H1 (cell line): ENCODE measurements around the gene MRPL36. TPM values are rescaled to one million over a fixed set of nuclear protein-coding genes. Genes with fewer than 3 reads are reported as not detected.

Experiments used
- EZH2 ChIP-seq: fragments of 200-600 bp; sonication (generic); IDR thresholded peaks from 2 replicates; pipeline ENCODE4 v1.7.1; 2012; ENCODE audit warnings: low read depth, mild to moderate bottlenecking, moderate library complexity, low read length, inconsistent platforms; ENCODE audit not compliant: severe bottlenecking
- GTF2F1 ChIP-seq: IDR thresholded peaks from 2 replicates; pipeline ENCODE4 v1.6.1; 2012; ENCODE audit warnings: low read depth, low read length, improper control_type of control experiment, borderline replicate concordance
- PHF8 ChIP-seq: fragments of 200-600 bp; sonication (generic); conservative IDR thresholded peaks from 2 replicates; pipeline ENCODE4 v1.7.1; 2012; ENCODE audit warnings: low read depth, mild to moderate bottlenecking, inconsistent platforms, low read length, moderate library complexity
- RNF2 ChIP-seq: fragments of 200-900, 300-1000 bp; sonication (generic); IDR thresholded peaks from 2 replicates; pipeline ENCODE4 v1.7.1; 2016; ENCODE audit warnings: borderline replicate concordance, low read depth, mild to moderate bottlenecking, antibody characterized with exemption, low read length; ENCODE audit not compliant: poor library complexity, severe bottlenecking; ENCODE audit errors: missing control alignments
- SP2 ChIP-seq: IDR thresholded peaks from 2 replicates; pipeline ENCODE4 v1.6.1; 2012; ENCODE audit warnings: mild to moderate bottlenecking, low read length, inconsistent platforms
- SP4 ChIP-seq: IDR thresholded peaks from 2 replicates; pipeline ENCODE4 v1.6.1; 2012; ENCODE audit warnings: low read length, inconsistent platforms
- polyA plus RNA-seq, 7 experiments: library from polyadenylated mRNA; depleted of rRNA in 3 of 7; stranded (reverse) in 5 of 7; unstranded in 2 of 7; fragments of >200 nt in 5 of 7; fragments of 200-250 nt in 2 of 7; gene quantifications; 1 replicate in 5 of 7; 2 replicates in 1 of 7; 4 replicates in 1 of 7; pipeline versions ENCODE4 v1.2.1 to v1.2.3, GENCODE V29; 2011 to 2013; ENCODE audit warnings: missing spikeins in 2 of 7, mixed read lengths in 2 of 7
- total RNA-seq: library from RNA; stranded (reverse); fragmentation: NEBNext Ultra II Directional; extraction: Animal tissue kit (Norgen Biotek cat#: 25700); gene quantifications from 2 replicates; pipeline ENCODE4 v1.2.1, GENCODE V29; 2021

Gene MRPL36
- total and polyA plus RNA-seq, 2 of the 8 experiments (the other 6 are each of a cell fraction or from before 2014, with no cell fraction given): 56.3 to 81.5 TPM

DNA sequence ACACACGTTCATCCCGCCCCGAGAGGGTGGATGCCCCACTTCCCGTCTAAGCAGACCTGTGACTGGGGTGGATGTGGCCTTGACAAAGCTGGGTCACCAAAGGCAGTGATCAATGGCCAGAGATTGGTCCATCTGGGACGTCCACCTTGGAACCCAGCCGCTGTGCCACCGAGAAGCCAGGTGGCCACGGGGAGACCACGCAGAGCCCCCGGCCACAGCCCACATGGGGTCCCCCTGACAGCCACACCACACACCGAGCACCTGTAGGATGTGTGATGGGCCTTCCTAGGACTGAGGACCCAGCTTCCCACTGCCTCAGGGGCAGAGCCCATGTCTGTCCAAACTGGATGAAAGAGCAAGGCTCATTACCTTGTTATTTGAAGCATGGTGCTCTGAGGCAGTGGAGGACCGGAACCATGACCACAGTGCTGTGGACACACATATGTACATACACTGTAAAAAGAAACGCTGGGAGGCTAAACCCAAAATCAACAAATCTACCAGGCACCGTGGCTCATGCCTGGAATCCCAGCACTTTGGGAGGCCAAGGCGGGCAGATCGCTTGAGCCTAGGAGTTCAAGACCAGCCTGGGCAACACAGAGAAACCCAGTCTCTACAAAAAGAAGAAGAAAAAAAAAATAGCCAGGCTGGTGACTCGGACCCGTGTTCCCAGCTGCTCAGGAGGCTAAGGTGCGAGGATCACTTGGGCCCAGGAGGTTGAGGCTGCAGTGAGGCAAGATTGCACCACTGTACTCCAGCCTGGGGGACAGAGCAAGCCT lies 50.1 kb downstream of the MRPL36 start (continued):
- no peak for TF ChIP-seq GTF2F1
- no peak for TF ChIP-seq PHF8
- no peak for TF ChIP-seq RNF2
- TF ChIP-seq EZH2: no peak
- TF ChIP-seq SP2: no peak
- no peak for TF ChIP-seq SP4
